PC-3 (cell line): ENCODE data around the gene ACTG2. TPM values are rescaled to one million over a fixed set of nuclear protein-coding genes. Genes with fewer than 3 reads are reported as not detected.
A peak's percentile ranks its signal among the peaks of the same experiment; 100 is the strongest.

ENCODE experiments used
- ATAC-seq: fragments of 200-7000 bp; cut with Tn5 transposase; 2 replicates; pipeline ENCODE4 v1.9.1; 2020; ENCODE audit warnings: mild to moderate bottlenecking, moderate library complexity
- BruUV-seq: library from RNA; stranded (reverse); fragments of 400-500 nt; replicated peaks from 2 replicates; lab custom pipeline; 2021; lab: Mats Ljungman, UMichigan
- CTCF ChIA-PET: fragments of 300-600 bp; sonication (Branson Sonifier 250); formaldehyde crosslinking; loops from one replicate; lab custom pipeline; 2022; ENCODE audit warnings: antibody characterized with exemption; lab: Charles Lee
- POLR2A ChIA-PET: fragments of 300-600 bp; sonication (Branson Sonifier 250); formaldehyde crosslinking; loops from one replicate; lab custom pipeline; 2022; ENCODE audit warnings: antibody characterized with exemption; ENCODE audit not compliant: unreplicated experiment; lab: Charles Lee
- DNase-seq: peaks from one replicate; pipeline ENCODE4 v3.0.0-alpha.2; 2015
- H2AFZ ChIP-seq: fragments of 300-600 bp; sonication (generic); 2 replicates; pipeline ENCODE4 v1.6.0; 2016; ENCODE audit warnings: antibody characterized with exemption, low read length
- H3F3A ChIP-seq: fragments of 300-600 bp; sonication (generic); one replicate; pipeline ENCODE4 v1.6.0; 2017; ENCODE audit warnings: antibody characterized with exemption, low read length, control low read depth, mild to moderate bottlenecking; ENCODE audit not compliant: unreplicated experiment
- H3K27ac ChIP-seq: fragments of 300-600 bp; sonication (generic); 2 replicates; pipeline ENCODE4 v1.5.1; 2016; ENCODE audit warnings: mild to moderate bottlenecking, low read length
- H3K27me3 ChIP-seq: fragments of 300-600 bp; sonication (generic); 2 replicates; pipeline ENCODE4 v1.6.1; 2016; ENCODE audit warnings: low read length, mixed read lengths
- H3K36me3 ChIP-seq: fragments of 300-600 bp; sonication (generic); 2 replicates; pipeline ENCODE4 v1.6.1; 2016; ENCODE audit warnings: low read depth, mixed run types, low read length, mixed read lengths
- H3K4me1 ChIP-seq: fragments of 300-600 bp; sonication (generic); 2 replicates; pipeline ENCODE4 v1.5.1; 2016; ENCODE audit warnings: low read length; ENCODE audit not compliant: insufficient read depth
- H3K4me2 ChIP-seq: fragments of 300-600 bp; sonication (generic); 2 replicates; pipeline ENCODE4 v1.6.0; 2016; ENCODE audit warnings: low read length
- H3K4me3 ChIP-seq: fragments of 300-600 bp; sonication (generic); 2 replicates; pipeline ENCODE4 v1.5.1; 2016; ENCODE audit warnings: mild to moderate bottlenecking, low read length, mixed read lengths
- H3K79me2 ChIP-seq: fragments of 300-600 bp; sonication (generic); 2 replicates; pipeline ENCODE4 v1.6.1; 2017; ENCODE audit warnings: low read length, mixed read lengths
- H3K9ac ChIP-seq: fragments of 300-600 bp; sonication (generic); 2 replicates; pipeline ENCODE4 v1.6.0; 2016; ENCODE audit warnings: mild to moderate bottlenecking, low read length
- H3K9me2 ChIP-seq: fragments of 300-600 bp; sonication (generic); replicated peaks from 2 replicates; pipeline ENCODE4 v1.6.1; 2016; ENCODE audit warnings: mixed run types, low read length, mixed read lengths
- H3K9me3 ChIP-seq: fragments of 300-600 bp; sonication (generic); 2 replicates; pipeline ENCODE4 v1.6.1; 2016; ENCODE audit warnings: low read length, mixed read lengths
- H4K20me1 ChIP-seq: fragments of 300-600 bp; sonication (generic); 2 replicates; pipeline ENCODE4 v1.6.1; 2016; ENCODE audit warnings: low read length, mixed read lengths
- CTCF ChIP-seq: fragments of 300-600 bp; sonication (generic); conservative IDR thresholded peaks from 2 replicates; pipeline ENCODE4 v1.5.1; 2017; ENCODE audit warnings: antibody characterized with exemption, low read depth, mild to moderate bottlenecking, low read length
- EZH2 ChIP-seq: fragments of 300-600 bp; sonication (generic); IDR thresholded peaks from one replicate; pipeline ENCODE4 v1.6.1; 2017; ENCODE audit warnings: antibody characterized with exemption, mild to moderate bottlenecking, low read length; ENCODE audit not compliant: unreplicated experiment
- EZH2phosphoT487 ChIP-seq: fragments of 300-600 bp; sonication (generic); IDR thresholded peaks from 2 replicates; pipeline ENCODE4 v1.6.1; 2018; ENCODE audit warnings: mild to moderate bottlenecking, antibody characterized with exemption, low read length, borderline replicate concordance
- intact Hi-C: fragments of 100-400 bp; cut with micrococcal nuclease; formaldehyde crosslinking; loops from 2 replicates; pipeline ENCODE4 v1.9.0; 2023
- total RNA-seq: library from RNA; depleted of rRNA; stranded (reverse); fragments of >200 nt; gene quantifications from 2 replicates; pipeline ENCODE4 v1.2.3, GENCODE V29; 2014

ACTG2 gene
- total RNA-seq, 1 experiment from 2014 or later: 3.8 TPM

- ChIA-PET CTCF (no interaction called here), POLR2A (no interaction called here)
- H3K4me2 ChIP-seq: no peak overlapping the region
- H3K4me1 ChIP-seq: peaks cover 26% of the 10 kb centered on the region
- H3F3A ChIP-seq: no peaks in the 10 kb centered on the region
- no peaks in the 10 kb centered on the region for H3K9me3 ChIP-seq
- no peak overlapping the region for H3K4me3 ChIP-seq
- H2AFZ ChIP-seq: no peak overlapping the region
- DNase-seq (no peak), ATAC-seq (no peak)
- H3K27me3 ChIP-seq: no peaks in the 10 kb centered on the region
- H3K79me2 ChIP-seq: no peaks in the 10 kb centered on the region
- no peak overlapping the region for H3K27ac ChIP-seq
- no peaks in the 10 kb centered on the region for H4K20me1 ChIP-seq
- H3K9ac ChIP-seq: no peak overlapping the region
- intact Hi-C loops: no loop called here
- peaks cover 24% of the 10 kb centered on the region for H3K36me3 ChIP-seq
- TF ChIP-seq EZH2 (no peak), EZH2phosphoT487 (no peak), CTCF (no peak)
- BruUV-seq: no TSS peak
- H3K9me2 ChIP-seq: no peaks in the 10 kb centered on the region
Measured at GRCh38 chr2:73856214-73856613, 36.6 kb upstream of the ACTG2 start.

GRCh38 chr2:73859721-73860586, 32.9 kb upstream of the ACTG2 start:
- Histone ChIP-seq H3K36me3 (peaks cover 29% of the 10 kb centered on the region), H3K9me3 (no peaks in the 10 kb centered on the region), H4K20me1 (no peaks in the 10 kb centered on the region), H3F3A (no peaks in the 10 kb centered on the region), H3K27me3 (no peaks in the 10 kb centered on the region), H3K9ac (no peak overlapping the region), H3K27ac (peak overlapping the region; percentile 39), H3K79me2 (no peaks in the 10 kb centered on the region), H3K4me3 (no peak overlapping the region), H2AFZ (no peak overlapping the region), H3K4me2 (0 out of 2 replicates have a peak overlapping the region, but pooled peaks have one; percentile 6), H3K9me2 (no peaks in the 10 kb centered on the region), H3K4me1 (peaks cover 20% of the 10 kb centered on the region)
- peak; percentile 90 for DNase-seq
- TF ChIP-seq CTCF (no peak), EZH2 (no peak), EZH2phosphoT487 (no peak)
- POLR2A ChIA-PET: no interaction called here
- no TSS peak for BruUV-seq
- peak; percentile 96 for ATAC-seq
- intact Hi-C loops: no loop called here
- CTCF ChIA-PET: no interaction called here

- H3K4me3 ChIP-seq: no peak overlapping the region
- no peaks in the 10 kb centered on the region for H3K9me3 ChIP-seq
- TF ChIP-seq CTCF (no peak), EZH2phosphoT487 (no peak), EZH2 (no peak)
- no peaks in the 10 kb centered on the region for H3K9me2 ChIP-seq
- peak; percentile 76 for ATAC-seq
- H3K27me3 ChIP-seq: no peaks in the 10 kb centered on the region
- H4K20me1 ChIP-seq: no peaks in the 10 kb centered on the region
- no peaks in the 10 kb centered on the region for H3F3A ChIP-seq
- ChIA-PET POLR2A (no interaction called here), CTCF (no interaction called here)
- no peak overlapping the region for H2AFZ ChIP-seq
- H3K36me3 ChIP-seq: peaks cover 29% of the 10 kb centered on the region
- no peaks in the 10 kb centered on the region for H3K79me2 ChIP-seq
- intact Hi-C loops: no loop called here
- peaks cover 20% of the 10 kb centered on the region for H3K4me1 ChIP-seq
- no peak overlapping the region for H3K9ac ChIP-seq
- DNase-seq: peak; percentile 34
- no peak overlapping the region for H3K4me2 ChIP-seq
- peak overlapping the region; percentile 33 for H3K27ac ChIP-seq
- no TSS peak for BruUV-seq
Measured at GRCh38 chr2:73862987-73863386, 29.8 kb upstream of the ACTG2 start.
